ENCODE results near the gene TMEM132D.

TMEM132D gene

GRCh38 chr12:129409281-129409680, 494.5 kb downstream of the TMEM132D start:
- no peak for DNase-seq

GRCh38 chr12:129404556-129404955, 499.3 kb downstream of the TMEM132D start:
- no peak for DNase-seq

DNA sequence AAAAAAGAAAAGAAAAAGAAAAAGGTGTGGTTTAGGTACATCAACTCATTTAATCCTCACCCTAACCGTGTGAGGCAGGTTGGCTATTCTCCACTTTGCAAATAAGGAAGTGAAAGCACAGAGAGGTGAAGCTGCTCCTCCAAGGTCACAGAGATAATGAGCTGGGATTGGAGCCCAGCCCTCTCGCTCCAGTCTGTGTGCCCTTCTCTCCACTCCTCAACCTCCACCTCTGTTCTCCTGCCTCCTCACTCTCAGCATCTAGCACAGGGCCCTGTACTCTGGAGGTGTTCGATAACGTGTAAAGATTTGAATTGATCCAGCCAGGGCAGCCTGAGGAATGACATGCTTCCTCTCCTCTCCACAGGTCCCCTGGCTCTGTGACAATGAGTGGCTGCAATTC, 502.3 kb downstream of the TMEM132D start:
- DNase-seq: no peak

DNA sequence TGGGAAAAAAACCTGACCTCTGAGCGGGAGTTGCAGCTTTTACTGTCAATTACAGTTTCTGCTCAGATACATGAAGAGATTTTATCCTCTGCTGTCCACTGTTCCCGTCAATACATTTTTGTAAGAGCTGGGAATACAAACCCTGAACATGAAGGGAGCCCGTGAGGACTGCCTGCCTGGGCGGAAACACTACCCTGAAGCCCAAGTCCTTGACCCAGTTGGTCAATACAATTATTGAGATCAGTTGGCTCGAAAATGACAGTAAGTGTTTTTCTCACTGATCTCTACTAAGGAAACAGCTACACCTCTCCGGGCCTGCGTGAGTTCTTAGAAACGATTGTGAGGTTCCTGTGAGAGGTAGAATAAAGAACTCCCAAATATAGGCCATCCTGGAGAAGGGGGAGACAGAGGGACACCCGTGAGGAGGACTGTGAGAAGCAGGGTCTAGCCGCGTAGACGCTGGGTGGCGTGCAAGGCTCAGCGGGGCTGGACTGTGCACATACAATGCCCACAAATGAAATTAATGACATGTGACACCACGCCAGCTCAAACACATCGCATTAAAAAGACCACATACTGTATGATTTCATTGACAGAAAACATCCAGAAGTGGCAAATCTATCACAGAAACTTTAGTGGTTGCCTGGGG, 509.5 kb downstream of the TMEM132D start:
- DNase-seq: no peak

DNA sequence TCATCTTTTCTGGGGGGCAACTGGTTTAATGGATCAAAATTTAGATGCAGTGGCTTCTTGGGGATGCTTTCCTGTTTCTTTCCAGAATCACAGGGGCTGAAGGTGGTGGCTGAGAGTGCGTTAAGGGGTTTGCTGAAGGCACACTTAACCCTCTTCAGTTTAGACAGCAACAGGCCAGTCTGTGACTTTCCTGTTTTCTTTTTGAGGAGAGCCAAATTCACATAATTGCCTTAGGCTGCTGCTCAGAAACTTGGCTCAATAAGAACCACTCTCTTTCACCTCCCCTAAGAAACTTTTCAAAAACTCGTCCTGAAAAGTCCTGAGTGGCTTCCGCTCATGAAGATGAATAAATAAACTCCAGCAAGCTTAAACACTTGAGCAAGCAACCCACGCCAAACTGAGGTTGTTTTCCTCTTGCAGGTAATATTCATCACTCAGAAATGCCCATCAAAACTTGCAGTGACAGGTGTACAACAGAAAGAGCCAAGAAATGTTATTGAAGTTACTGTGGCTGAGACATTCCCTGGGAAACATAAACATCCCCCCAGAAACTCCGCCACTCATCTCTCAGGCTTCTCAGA, 510.4 kb downstream of the TMEM132D start:
- DNase-seq: no peak

GRCh38 chr12:129385637-129385990, 518.2 kb downstream of the TMEM132D start:
- no peak for DNase-seq

DNA sequence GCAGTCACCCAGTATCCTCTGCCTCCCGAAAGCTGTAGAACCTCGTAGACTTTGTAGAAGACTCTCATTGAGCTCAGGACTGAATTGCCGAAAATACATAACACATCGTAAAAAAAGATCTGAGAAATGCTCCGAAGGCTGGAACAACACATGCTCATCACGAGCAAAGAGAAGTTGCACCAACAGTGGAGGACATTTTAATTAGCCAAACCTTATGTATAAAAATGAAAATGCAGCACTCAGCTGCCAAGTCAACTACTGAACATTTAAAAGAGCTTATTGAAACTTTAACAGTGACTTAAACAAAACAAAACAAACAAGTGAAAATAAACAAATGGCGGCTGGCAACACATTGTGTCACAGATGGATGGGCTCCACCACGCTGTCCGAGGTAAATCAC, 519.9 kb downstream of the TMEM132D start:
- no peak for DNase-seq

GRCh38 chr12:129381715-129382114, 522.1 kb downstream of the TMEM132D start:
- DNase-seq: no peak

- no peak for DNase-seq
Observed at GRCh38 chr12:129379076-129379804, 524.6 kb downstream of the TMEM132D start.

GRCh38 chr12:129378496-129378895, 525.3 kb downstream of the TMEM132D start:
- no peak for DNase-seq

- no peak for DNase-seq
Observed at GRCh38 chr12:129373746-129374145, 530.1 kb downstream of the TMEM132D start.

- no peak for DNase-seq
Observed at GRCh38 chr12:129372876-129373275, 530.9 kb downstream of the TMEM132D start.

- DNase-seq: no peak
Observed at GRCh38 chr12:129372348-129372747, 531.5 kb downstream of the TMEM132D start.

DNA sequence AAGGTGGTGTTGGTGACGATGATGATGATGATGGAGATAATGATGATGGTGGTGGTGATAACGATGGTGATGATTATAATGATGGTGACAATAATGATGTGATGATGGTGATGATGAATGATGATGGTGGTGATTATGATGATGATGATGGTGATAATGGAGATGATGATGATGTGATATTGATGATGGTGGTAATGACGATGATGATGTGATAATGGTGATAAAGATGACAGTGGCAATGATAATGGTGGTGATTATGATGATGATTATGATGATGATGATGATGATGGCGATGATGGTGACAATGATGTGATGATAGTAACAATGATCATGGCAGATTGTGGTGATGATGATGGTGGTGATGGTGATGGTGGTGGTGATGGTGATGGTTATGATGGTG, 532.6 kb downstream of the TMEM132D start:
- DNase-seq: no peak

- DNase-seq: no peak
Observed at GRCh38 chr12:129366656-129367055, 537.2 kb downstream of the TMEM132D start.

GRCh38 chr12:129363041-129363440, 540.8 kb downstream of the TMEM132D start:
- no peak for DNase-seq

DNA sequence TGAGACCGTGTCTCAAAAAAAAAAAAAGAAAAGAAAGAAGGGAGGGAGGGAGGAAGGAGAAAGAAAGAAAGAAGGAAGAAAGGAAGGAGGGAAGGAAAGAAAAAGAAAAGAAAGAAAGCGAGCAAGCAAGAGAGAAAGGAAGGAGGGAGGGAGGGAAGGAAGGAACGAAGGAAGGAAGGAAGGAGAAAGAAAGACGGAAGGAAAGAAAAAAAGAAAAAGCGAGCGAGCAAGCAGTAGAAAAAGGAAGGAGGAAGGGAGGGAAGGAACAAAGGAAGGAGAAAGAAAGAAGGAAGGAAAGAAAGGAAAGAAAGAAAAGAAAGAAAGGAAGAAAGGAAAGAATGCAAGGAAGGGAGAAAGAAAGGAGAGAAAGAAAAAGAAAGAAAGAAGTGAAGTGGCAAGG, 546.6 kb downstream of the TMEM132D start:
- no peak for DNase-seq

GRCh38 chr12:129351481-129351880, 552.3 kb downstream of the TMEM132D start:
- DNase-seq: no peak

GRCh38 chr12:129339336-129339735, 564.5 kb downstream of the TMEM132D start:
- no peak for DNase-seq

DNA sequence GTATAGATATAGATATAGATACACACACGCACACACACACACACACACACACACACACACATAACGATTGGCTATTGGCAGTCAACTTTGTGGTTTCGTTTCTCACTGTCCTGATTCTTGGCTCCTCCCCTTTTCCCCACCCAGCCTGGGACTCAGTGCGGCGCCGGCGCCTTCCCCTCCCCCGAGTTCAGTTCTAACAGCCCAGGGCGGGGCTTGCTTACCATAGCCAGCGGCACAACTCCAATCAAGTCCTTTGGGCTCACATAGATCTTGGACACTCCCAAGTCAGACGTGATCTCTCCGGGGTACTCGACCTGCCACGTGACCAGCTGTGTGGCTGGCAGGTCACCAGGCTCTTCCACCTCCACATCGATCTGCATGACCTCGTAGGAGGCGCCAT, 566.4 kb downstream of the TMEM132D start:
- DNase-seq: no peak

GRCh38 chr12:129335773-129336172, 568.1 kb downstream of the TMEM132D start:
- no peak for DNase-seq

GRCh38 chr12:129332286-129332685, 571.5 kb downstream of the TMEM132D start:
- no peak for DNase-seq

DNA sequence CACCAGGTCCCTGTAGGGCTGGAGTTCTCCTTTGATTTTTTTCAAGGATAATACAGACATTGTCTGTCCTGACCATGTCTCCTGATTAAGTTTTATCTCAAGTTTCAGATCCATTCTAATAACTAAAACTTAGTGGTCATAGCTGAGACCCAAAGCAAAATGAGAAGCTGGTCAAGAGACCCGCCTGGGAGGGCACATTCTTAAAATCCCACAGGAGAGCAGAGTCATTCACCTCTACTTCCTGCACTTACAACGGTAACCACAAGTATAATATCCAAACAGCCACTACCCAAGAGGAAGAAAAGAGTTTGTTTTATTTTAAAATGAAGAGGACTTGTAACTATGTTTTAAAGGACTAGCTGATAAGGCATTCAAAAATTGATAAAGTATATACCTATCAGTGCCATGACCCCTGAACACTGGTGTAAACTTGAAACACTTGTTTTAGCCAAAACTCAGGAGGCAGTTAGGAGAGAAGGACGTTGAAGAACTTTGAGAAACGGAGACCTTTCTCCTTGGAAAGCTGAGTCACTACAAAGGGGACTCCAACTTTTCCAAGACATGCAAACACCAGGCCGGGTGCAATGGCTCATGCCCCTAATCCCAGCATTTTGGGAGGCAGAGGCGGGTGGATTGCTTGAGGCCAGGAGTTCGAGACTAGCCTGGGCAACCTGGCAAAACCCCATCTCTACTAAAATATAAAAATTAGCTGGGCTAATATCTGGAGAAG, 572.3 kb downstream of the TMEM132D start:
- no peak for DNase-seq

GRCh38 chr12:129328235-129328634, 575.6 kb downstream of the TMEM132D start:
- DNase-seq: no peak

Measured in stimulated activated CD4-positive, alpha-beta T cell treated with anti-CD3 and anti-CD28 coated beads, Interleukin-2, amount 100 ng/mL, for 48 hours (primary cell).